Measurements from ENCODE around the gene TNS3.

The TNS3 gene

DNA sequence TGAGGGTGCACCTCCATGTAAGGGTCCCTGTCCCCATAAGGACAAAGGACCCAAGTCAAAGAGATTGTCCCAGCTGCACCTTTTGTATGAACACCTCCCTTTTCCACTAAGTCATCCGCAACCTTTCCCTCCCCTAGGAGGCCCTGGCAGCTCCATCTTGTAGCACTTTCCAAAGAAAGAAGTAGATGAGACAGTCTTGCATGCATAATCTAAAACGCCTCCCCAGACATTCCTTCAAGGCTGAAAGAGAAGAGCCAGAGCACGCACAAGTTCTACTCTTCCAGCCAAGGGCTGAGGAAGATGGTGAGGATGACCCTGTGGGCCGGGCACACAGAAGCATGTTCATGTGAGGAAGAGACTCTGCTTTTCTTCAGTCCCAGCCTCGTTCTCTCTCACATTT is 194.4 kb downstream of the TNS3 start:
- Histone ChIP-seq H3K36me3 (ENCODE audit: insufficient read depth) (peaks cover 8% of the 10 kb centered on the region; the same call in 1 of the 2 replicates), H3K9ac (no peak overlapping the region), H3K4me3 (IDR thresholded peaks at IDR 0.05; ENCODE audit: insufficient read depth, low read depth, low read length) (no peak overlapping the region), H2AFZ (ENCODE audit: low read depth) (no peak overlapping the region), H3K27ac (no peak overlapping the region), H3K79me2 (ENCODE audit: insufficient read depth, low read depth) (peaks cover 33% of the 10 kb centered on the region; the same call in 1 of the 2 replicates), H3K4me1 (ENCODE audit: low read depth, poor library complexity, severe bottlenecking) (no peaks in the 10 kb centered on the region), H3K4me2 (no peak overlapping the region), H3K27me3 (ENCODE audit: insufficient read depth, low read depth) (no peaks in the 10 kb centered on the region), H4K20me1 (ENCODE audit: insufficient read depth) (peaks cover 7% of the 10 kb centered on the region)
- no peak for TF ChIP-seq CTCF (conservative IDR thresholded peaks at IDR 0.05; ENCODE audit: low read depth, low read length)

DNA sequence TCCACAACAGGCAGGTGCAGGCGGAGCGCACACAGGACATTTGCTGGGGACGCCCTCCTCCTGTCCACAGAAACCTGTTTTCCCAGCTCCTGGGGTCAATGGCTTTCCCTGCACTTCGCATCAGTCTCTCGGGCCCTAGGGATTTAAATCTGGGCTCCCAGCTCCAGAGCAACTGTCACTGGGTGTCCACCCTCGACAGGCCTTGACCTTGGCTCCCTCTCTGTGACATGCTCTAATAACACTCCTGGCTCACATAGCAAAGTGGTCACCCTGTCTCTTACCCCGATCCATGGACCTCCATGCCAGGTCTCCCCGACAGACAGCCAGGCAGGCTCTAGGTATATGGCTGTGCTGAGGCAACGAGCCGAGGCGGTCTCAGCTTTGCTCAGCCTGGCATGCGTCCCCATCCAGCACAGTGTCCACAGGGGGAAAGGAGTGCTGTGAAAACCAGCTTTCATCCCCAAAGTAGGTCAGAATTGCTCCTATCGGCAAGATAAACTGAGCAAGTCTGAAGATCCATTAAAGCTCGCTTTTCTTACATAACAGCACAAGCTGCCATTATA is 195.6 kb downstream of the TNS3 start:
- Histone ChIP-seq H3K9ac (no peak overlapping the region), H3K27me3 (ENCODE audit: insufficient read depth, low read depth) (no peaks in the 10 kb centered on the region), H3K4me3 (IDR thresholded peaks at IDR 0.05; ENCODE audit: insufficient read depth, low read depth, low read length) (no peak overlapping the region), H3K4me1 (ENCODE audit: low read depth, poor library complexity, severe bottlenecking) (no peaks in the 10 kb centered on the region), H2AFZ (ENCODE audit: low read depth) (no peak overlapping the region), H4K20me1 (ENCODE audit: insufficient read depth) (peaks cover 10% of the 10 kb centered on the region), H3K27ac (no peak overlapping the region), H3K79me2 (ENCODE audit: insufficient read depth, low read depth) (peaks cover 37% of the 10 kb centered on the region; the same call in 1 of the 2 replicates), H3K36me3 (ENCODE audit: insufficient read depth) (peaks cover 8% of the 10 kb centered on the region; the same call in 1 of the 2 replicates), H3K4me2 (no peak overlapping the region)
- TF ChIP-seq CTCF (conservative IDR thresholded peaks at IDR 0.05; ENCODE audit: low read depth, low read length), result no peak

DNA sequence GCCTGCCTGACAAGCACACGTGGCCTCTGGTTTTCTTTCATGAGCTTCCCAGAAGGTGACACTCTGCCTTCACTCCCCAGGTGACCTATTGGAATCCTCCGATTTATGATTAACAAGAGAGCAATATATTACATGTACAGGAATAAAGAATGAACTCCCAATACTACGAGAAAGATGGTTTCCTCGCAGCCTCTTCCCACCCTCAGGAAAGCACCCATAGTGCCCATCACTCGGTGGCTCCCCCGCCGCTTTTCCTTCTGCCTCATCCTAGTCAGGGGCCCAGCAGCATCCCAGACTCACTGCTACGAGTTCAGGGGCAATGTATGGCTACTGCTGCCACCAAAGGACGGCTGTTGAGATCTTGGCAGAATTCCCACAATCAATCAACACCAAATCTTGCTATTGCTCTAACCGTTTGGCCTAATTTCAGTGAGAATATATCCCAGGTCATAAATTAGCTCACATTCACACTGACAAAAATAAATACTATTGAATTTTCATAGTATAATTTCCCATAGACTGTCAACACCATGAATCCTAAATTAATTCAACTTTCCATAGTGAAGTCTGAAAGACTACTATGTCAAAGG is 196.3 kb downstream of the TNS3 start:
- no peaks in the 10 kb centered on the region for H3K27me3 ChIP-seq (ENCODE audit: insufficient read depth, low read depth)

GRCh38 chr7:47384755-47385535 is 197.0 kb downstream of the TNS3 start:
- peaks cover 39% of the 10 kb centered on the region; the same call in 1 of the 2 replicates for H3K79me2 ChIP-seq (ENCODE audit: insufficient read depth, low read depth)
- H4K20me1 ChIP-seq (ENCODE audit: insufficient read depth), result peaks cover 12% of the 10 kb centered on the region; the same call in 1 of the 2 replicates

More for the DNA sequence above, 196.3 kb downstream of the TNS3 start:
- H2AFZ ChIP-seq (ENCODE audit: low read depth), result no peak overlapping the region
- H3K36me3 ChIP-seq (ENCODE audit: insufficient read depth), result peaks cover 12% of the 10 kb centered on the region; the same call in 1 of the 2 replicates
- no peak overlapping the region for H3K27ac ChIP-seq
- no peak overlapping the region for H3K9ac ChIP-seq
- H3K4me2 ChIP-seq, result no peak overlapping the region
- H3K4me3 ChIP-seq (IDR thresholded peaks at IDR 0.05; ENCODE audit: insufficient read depth, low read depth, low read length), result no peak overlapping the region
- H4K20me1 ChIP-seq (ENCODE audit: insufficient read depth), result peaks cover 10% of the 10 kb centered on the region
- no peaks in the 10 kb centered on the region for H3K4me1 ChIP-seq (ENCODE audit: low read depth, poor library complexity, severe bottlenecking)
- peaks cover 39% of the 10 kb centered on the region; the same call in 1 of the 2 replicates for H3K79me2 ChIP-seq (ENCODE audit: insufficient read depth, low read depth)
- TF ChIP-seq CTCF (conservative IDR thresholded peaks at IDR 0.05; ENCODE audit: low read depth, low read length), result no peak

More at GRCh38 chr7:47384755-47385535, 197.0 kb downstream of the TNS3 start:
- Histone ChIP-seq H3K4me3 (IDR thresholded peaks at IDR 0.05; ENCODE audit: insufficient read depth, low read depth, low read length) (no peak overlapping the region), H3K4me1 (ENCODE audit: low read depth, poor library complexity, severe bottlenecking) (no peaks in the 10 kb centered on the region), H2AFZ (ENCODE audit: low read depth) (no peak overlapping the region), H3K27me3 (ENCODE audit: insufficient read depth, low read depth) (no peaks in the 10 kb centered on the region), H3K27ac (no peak overlapping the region), H3K4me2 (no peak overlapping the region), H3K9ac (no peak overlapping the region), H3K36me3 (ENCODE audit: insufficient read depth) (peaks cover 12% of the 10 kb centered on the region; the same call in 1 of the 2 replicates)
- TF ChIP-seq CTCF (conservative IDR thresholded peaks at IDR 0.05; ENCODE audit: low read depth, low read length), result no peak

Data from KMS-11 (cell line).